Activated CD8-positive, alpha-beta memory T cell treated with anti-CD3 and anti-CD28 coated beads, Interleukin-2, amount 50 U/mL, for 48 hours (primary cell): ENCODE measurements around the gene RAB35.

Experiments used
- DNase-seq: peaks from one replicate; pipeline ENCODE4 v3.0.0-alpha.2; 2020

Gene RAB35

GRCh38 chr12:120116441-120116791, at the start of gene RAB35:
RAB35 (minus strand) TSS chr12:120116753; CDS start chr12:120116650, 103 bp downstream.
- no peak for DNase-seq

GRCh38 chr12:120164293-120164692, 47.7 kb upstream of the RAB35 start:
- DNase-seq: no peak

- DNase-seq: no peak
These were observed 46.2 kb upstream of the RAB35 start for GRCh38 chr12:120162763-120163162.

- no peak for DNase-seq
These were observed 45.3 kb upstream of the RAB35 start for GRCh38 chr12:120161852-120162251.

GRCh38 chr12:120159509-120160237, 43.1 kb upstream of the RAB35 start:
- DNase-seq: no peak

GRCh38 chr12:120158351-120158750, 41.8 kb upstream of the RAB35 start:
- no peak for DNase-seq

GRCh38 chr12:120157678-120158077, 41.1 kb upstream of the RAB35 start:
- no peak for DNase-seq

GRCh38 chr12:120156315-120157259, 40.0 kb upstream of the RAB35 start:
- DNase-seq: no peak

- DNase-seq: no peak
These were observed 38.5 kb upstream of the RAB35 start for GRCh38 chr12:120155072-120155471.

GRCh38 chr12:120150919-120151525, 34.5 kb upstream of the RAB35 start:
- no peak for DNase-seq

GRCh38 chr12:120148011-120148410, 31.5 kb upstream of the RAB35 start:
- DNase-seq: no peak

GRCh38 chr12:120145164-120145563, 28.6 kb upstream of the RAB35 start:
- no peak for DNase-seq

- no peak for DNase-seq
These were observed 27.7 kb upstream of the RAB35 start for GRCh38 chr12:120144215-120144614.

- no peak for DNase-seq
These were observed 25.8 kb upstream of the RAB35 start for GRCh38 chr12:120142231-120142877.

- DNase-seq: no peak
These were observed 24.8 kb upstream of the RAB35 start for GRCh38 chr12:120141336-120141735.

GRCh38 chr12:120140603-120141002, 24.1 kb upstream of the RAB35 start:
- no peak for DNase-seq

GRCh38 chr12:120139958-120140357, 23.4 kb upstream of the RAB35 start:
- DNase-seq: no peak

- no peak for DNase-seq
These were observed 21.8 kb upstream of the RAB35 start for GRCh38 chr12:120138366-120138765.

- DNase-seq: no peak
These were observed 21.3 kb upstream of the RAB35 start for GRCh38 chr12:120137833-120138232.

GRCh38 chr12:120136093-120136770, 19.7 kb upstream of the RAB35 start:
- DNase-seq: no peak

GRCh38 chr12:120134307-120134980, 17.9 kb upstream of the RAB35 start:
- no peak for DNase-seq

GRCh38 chr12:120132863-120133385, 16.4 kb upstream of the RAB35 start:
- DNase-seq: no peak
